GM19238 (cell line): ENCODE data around the gene FZD10.

ENCODE experiments used
- DNase-seq: peaks from one replicate; pipeline ENCODE4 v3.0.0; 2011; ENCODE audit warnings: low spot score; ENCODE audit not compliant: insufficient read length

Gene FZD10

DNA sequence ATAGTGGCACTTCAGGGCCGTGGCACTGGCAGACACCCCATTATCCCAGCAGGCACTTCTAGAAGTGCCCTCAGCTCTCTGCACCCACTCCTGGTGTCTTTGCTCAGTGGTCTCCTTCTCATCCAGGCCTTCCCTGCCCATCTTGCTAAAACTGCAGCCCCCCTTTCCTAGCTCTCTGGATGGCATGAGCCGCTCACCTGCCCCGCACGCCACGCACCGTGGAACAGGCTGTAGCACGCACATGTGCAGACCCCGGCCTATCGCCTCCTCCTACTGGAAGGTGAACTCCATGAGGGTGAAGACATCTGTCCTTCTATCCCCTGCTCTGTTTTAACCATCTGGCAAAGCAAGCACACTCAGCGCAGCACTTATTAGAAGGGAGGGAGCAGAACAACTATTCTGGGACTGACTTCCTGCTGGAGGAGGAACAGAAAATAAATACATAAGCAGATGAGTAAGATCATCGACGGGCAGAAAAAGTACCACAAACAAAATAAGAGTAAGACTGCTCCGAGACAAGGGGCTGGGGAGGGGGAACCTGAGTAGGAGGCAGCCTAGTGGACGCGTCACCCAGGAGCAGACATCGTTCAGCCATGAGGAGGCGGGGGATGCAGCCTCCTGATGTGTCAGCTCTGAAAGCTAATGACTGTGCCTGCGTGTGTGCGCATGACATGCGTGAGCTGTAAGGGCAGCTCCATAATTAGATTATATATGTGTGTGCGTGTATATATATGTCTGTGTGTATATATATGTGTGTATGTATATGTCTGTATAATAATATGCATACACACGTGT is 7.8 kb upstream of the FZD10 start:
- DNase-seq: no peak

DNA sequence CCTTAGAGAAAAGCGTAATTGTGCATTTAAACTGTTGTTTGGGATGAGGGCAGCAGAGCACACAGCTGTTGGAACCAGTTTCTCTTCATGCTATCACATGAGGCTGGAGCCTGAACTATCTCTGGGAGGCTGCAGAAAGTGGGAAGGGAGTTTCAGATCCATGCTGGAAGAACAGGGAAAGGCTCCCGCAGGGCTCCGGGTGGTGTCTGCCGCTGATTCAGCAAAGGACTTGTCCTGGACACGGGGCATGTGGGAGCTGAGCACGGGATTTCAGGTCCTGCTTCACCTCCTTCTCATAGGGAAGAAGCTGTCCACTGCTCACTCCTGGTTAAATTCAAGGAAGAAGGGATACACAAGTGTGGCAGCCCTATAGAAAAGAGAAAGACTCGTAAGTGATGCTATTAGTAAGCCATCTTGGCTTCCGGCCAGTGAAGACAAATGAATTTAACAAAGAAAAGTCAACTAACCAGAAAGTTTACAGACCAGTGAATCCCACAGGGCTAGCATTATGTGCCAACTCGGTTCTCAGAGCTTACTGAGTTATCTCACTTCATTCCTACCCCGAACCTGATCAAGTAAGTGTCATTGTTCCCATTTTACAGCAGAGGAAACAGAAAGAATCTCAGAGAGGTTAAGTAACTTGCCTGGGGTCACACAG is 6.7 kb upstream of the FZD10 start:
- no peak for DNase-seq

DNA sequence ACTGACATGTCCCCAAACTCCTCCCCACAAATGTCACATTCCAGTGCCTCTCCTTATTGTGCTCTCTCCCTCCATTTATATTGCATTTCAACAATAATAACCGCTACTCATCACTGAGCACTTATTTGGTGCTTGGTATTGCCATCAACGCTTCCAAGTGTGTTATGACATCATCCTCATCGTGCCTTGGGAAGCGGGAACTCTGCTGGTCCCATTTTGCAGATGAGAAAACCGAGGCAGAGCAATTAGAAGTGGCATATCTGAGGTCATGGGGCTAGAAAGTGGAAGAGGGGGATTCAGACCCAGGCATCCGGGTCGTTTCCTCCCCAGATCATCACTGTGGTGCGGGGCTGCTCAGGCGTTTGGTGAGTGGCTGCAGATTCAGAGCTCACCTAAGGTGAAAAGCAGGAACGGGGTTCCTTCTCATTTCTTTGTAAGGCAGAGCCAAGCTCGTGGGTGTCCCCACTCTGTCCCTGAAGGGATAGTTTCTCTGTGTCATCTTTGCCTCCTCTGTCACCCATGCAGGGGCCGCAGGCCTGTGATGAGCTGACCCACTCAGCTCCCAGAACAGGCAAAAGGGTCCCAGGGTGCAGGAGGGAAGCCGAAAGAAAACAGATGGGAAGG is 5.5 kb upstream of the FZD10 start:
- no peak for DNase-seq

DNA sequence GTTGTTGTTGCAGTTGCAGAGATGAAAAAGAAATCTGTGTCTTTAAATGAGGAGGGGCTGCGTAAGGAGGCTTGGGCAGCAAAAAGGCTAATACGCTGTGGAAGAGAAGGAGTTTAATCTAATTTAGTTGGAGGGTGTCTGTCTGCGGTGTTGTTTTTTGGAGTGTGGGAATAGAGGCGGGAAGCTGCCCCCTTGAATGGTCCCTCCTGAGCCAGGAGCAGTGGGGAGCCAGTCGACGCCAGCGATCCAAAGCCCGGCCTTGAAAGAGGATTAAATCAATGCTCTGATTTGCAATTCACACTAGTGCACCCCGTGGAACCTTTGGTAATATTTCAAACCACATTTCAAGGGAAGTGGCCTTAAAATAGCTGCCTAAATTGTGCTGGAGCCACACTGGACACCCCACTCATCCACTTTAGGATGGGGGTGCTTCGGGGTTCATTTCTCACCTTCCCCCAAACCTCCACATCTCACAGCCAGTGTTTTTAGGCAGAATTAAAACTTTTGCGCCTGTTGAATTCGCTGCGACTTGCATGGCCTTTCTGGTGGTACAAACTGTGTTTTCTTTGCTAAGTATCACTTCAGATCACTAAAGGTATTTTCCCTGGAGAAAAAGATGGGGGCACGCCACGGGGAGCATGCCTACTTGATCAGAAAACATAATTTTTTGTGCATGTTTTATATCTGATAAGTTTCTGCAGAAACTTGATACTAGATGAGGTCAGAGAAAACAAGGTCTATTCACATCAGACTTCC is 4.1 kb upstream of the FZD10 start:
- no peak for DNase-seq

DNA sequence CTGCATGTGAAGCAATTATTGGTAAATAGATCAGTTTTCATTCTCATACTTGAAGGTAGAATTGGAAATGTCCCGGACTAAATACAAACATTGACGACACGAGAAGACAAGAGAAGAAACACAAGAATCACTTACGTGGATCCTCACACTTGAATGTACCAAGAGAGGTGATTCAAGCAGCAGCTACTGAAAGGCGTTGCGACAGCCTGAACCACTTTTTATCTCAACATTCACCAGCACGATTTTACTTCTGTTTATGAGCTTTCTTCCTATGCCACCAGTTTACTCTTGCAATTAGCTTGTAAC is 3.6 kb upstream of the FZD10 start:
- no peak for DNase-seq

DNA sequence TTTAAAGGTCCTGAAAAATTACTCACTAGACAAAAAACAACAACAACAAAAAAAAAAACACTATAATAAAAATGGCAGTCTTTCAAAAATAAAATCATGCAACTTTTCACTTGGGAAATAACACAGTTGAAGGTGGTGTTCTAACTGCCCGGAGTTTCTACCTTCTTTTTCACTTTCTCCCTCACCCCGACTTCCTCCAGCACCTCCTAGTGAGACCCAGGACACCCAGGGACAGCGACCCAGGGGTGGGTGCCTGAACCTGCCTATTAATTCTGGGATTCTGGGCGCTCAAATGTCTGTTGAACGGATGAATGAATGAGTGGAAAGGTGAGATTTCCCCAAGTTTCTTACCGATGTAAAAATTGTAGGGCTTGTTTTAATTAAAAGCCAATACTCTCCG is 2.0 kb upstream of the FZD10 start:
- DNase-seq: no peak

DNA sequence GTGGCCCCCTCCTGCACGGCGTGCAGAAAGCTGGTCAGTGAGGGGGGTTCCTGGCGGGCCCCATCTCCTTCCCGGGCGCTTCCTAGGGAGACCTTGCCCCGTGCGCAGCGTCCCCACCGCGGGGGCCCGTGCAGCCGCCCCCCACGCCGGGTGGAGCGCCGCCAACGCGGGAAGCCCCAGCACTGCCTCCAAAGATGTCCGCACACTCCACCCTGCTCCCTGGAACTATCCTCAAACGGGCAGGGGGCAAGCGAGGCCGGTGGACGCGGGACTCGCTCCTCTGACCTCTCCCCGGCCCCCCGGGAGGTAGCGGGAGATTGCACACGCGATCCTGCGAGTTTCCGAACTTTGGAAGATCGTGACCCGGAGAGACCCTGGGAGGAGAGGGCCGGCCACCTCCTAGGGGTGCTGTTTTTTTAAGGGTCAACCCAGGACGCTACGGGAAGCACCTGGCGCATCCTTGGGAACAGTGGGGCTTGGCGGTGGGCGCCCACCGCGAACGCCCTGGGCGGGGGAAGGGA is 1.5 kb upstream of the FZD10 start:
- DNase-seq: no peak

DNA sequence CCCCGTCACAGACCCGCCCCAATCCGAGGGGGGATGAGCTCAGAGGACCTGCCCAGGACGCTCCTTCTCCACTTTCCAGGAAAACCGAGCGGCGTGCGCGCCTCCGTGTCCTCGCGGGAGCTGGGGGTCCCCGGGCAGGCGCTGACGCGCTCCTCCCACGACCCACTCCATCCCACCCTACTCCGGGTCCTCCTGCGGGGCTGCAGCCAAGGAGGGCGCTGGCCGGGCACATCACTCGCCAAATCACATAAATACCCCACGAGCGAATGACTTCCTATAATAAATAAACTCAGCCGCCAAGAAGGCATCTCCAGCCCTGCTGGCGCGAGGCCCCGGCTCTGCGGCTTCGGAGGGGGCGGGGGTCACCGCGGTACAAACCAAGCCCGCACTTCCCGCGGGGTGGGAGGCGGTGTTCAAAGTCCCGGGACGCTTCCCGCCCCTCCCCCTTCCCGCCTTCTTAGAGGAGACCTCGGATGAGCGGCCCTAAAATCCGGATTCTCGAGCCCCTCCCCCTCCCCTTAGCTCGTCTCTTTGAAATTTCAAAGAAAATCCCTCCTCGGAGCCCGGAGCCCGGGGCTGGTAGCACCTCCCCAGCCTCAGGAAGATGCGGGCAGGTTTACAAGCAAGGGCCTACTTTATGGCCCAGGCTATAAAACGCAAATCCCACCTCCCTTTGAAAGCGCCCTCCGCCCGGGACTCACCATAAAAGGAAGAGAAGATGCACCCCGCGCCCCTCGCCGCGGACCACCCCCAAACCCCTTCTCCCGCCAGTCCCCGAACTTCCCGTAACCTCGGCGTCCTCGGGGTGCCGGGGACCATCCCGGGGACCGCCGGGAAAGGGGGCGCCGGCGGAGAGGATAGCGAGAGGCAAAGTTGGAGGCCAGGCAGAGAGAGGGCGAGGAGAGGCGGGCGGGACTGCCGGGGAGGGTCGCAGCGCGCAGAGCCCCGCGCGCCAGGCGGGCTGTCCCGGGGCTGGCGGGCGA is 712 bp upstream of the FZD10 start:
- no peak for DNase-seq

DNA sequence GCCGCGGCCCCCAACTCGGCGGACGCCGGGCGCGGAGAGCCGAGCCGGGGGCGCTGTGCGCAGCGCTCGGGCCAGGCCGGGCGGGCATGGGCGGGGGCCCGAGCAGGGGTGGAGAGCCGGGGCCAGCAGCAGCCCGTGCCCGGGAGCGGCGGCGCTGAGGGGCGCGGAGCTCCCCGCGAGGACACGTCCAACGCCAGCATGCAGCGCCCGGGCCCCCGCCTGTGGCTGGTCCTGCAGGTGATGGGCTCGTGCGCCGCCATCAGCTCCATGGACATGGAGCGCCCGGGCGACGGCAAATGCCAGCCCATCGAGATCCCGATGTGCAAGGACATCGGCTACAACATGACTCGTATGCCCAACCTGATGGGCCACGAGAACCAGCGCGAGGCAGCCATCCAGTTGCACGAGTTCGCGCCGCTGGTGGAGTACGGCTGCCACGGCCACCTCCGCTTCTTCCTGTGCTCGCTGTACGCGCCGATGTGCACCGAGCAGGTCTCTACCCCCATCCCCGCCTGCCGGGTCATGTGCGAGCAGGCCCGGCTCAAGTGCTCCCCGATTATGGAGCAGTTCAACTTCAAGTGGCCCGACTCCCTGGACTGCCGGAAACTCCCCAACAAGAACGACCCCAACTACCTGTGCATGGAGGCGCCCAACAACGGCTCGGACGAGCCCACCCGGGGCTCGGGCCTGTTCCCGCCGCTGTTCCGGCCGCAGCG is 639 bp downstream of the FZD10 start:
- no peak for DNase-seq

DNA sequence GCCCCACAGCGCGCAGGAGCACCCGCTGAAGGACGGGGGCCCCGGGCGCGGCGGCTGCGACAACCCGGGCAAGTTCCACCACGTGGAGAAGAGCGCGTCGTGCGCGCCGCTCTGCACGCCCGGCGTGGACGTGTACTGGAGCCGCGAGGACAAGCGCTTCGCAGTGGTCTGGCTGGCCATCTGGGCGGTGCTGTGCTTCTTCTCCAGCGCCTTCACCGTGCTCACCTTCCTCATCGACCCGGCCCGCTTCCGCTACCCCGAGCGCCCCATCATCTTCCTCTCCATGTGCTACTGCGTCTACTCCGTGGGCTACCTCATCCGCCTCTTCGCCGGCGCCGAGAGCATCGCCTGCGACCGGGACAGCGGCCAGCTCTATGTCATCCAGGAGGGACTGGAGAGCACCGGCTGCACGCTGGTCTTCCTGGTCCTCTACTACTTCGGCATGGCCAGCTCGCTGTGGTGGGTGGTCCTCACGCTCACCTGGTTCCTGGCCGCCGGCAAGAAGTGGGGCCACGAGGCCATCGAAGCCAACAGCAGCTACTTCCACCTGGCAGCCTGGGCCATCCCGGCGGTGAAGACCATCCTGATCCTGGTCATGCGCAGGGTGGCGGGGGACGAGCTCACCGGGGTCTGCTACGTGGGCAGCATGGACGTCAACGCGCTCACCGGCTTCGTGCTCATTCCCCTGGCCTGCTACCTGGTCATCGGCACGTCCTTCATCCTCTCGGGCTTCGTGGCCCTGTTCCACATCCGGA is 1.4 kb downstream of the FZD10 start:
- DNase-seq: no peak

DNA sequence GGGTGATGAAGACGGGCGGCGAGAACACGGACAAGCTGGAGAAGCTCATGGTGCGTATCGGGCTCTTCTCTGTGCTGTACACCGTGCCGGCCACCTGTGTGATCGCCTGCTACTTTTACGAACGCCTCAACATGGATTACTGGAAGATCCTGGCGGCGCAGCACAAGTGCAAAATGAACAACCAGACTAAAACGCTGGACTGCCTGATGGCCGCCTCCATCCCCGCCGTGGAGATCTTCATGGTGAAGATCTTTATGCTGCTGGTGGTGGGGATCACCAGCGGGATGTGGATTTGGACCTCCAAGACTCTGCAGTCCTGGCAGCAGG is 1.9 kb downstream of the FZD10 start:
- no peak for DNase-seq

DNA sequence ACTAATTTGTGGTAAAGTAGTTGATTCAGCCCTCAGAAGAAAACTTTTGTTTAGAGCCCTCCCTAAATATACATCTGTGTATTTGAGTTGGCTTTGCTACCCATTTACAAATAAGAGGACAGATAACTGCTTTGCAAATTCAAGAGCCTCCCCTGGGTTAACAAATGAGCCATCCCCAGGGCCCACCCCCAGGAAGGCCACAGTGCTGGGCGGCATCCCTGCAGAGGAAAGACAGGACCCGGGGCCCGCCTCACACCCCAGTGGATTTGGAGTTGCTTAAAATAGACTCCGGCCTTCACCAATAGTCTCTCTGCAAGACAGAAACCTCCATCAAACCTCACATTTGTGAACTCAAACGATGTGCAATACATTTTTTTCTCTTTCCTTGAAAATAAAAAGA is 2.7 kb downstream of the FZD10 start:
- DNase-seq: no peak

DNA sequence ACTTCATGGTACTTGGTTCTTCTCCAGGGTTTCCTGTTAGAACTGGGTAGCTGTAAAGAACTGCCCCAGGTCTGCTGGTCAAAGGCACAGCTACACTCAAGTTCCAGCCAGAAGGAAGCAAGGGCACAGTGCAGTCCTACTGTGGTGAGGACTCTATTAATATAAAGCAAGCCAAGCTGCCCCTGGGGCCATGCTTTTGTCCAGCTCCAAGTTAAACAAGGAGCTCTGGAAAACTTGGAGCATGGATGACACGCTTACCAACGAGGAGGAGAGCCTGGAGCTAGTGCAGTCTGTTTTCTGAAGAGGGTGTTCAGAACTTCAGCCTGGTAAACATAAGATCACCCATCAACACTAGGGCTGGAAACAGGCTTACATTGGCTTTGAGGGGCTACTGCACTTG is 4.0 kb downstream of the FZD10 start:
- no peak for DNase-seq

DNA sequence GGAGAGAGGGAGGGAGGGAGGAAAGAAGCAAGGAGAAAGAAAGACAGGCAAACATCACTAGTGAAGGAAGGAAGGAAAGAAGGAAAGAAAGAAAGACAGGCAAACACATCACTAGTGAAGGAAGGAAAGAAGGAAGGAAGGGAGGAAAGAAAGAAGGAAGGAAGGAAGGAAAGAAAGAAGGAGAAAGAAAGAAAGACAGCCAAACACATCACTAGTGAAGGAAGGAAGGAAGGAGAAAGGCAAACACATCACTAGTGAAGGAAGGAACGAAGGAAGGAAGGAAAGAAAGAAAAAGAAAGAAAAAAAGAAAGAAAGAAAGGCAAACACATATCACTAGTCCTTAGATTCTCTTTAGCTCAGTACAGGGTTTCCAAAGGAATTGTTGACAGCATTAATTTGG is 5.3 kb downstream of the FZD10 start:
- no peak for DNase-seq

DNA sequence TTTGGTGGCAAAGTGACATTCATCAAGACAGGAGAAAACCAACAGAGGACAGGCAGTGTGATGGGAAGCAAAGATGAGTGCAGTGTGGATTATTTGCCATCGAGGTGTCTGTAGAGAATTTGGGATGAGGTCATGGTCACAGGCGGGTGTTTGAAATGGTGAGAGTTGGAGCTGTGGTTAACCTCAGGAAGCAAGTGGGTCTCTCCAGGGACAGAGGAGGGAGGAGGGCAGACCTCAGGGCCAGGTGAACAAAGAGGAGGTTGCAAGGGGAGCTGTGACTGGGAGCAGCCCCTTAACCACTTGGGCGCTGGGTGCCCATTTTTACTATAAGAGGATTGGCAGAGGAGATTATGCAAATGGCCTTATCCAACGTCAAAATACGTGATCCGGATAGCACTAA is 7.0 kb downstream of the FZD10 start:
- DNase-seq: no peak

DNA sequence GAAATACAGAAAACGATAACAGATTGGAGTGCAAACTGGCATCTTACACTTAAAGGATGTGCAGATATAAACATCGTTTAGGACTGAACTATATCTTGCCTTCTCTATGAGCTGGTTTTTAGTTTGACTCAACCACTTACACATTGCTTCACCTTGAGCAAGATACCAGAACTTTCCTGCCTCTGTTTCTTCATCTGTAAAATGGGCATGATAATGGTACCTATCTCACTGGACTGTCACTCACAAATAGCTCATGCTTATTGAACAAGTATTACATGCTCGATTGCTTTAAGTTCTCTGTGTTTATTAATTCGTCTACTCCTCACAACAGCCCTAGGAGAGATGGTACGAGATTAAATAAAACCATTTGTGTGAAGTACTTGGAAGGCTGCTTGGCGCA is 7.7 kb downstream of the FZD10 start:
- DNase-seq: no peak

DNA sequence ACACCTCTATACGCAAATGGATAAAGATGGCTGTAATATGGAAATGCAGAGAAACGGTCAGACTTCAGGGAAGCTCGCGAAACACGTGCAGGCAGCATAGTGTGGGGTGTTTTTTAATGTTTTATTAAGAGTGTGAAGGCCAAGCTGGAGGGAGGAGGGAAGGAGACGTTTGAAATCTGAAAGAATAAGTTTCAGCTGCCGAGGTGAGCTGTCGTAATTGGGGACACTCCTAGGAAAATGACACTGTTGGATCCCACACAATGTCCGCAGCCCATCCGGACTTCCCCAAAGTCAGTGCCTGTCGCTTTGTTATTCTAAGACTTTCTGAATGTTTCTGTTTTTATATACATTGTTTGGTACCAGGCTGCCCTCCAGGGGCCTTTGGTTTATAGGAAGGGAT is 8.3 kb downstream of the FZD10 start:
- DNase-seq: no peak

DNA sequence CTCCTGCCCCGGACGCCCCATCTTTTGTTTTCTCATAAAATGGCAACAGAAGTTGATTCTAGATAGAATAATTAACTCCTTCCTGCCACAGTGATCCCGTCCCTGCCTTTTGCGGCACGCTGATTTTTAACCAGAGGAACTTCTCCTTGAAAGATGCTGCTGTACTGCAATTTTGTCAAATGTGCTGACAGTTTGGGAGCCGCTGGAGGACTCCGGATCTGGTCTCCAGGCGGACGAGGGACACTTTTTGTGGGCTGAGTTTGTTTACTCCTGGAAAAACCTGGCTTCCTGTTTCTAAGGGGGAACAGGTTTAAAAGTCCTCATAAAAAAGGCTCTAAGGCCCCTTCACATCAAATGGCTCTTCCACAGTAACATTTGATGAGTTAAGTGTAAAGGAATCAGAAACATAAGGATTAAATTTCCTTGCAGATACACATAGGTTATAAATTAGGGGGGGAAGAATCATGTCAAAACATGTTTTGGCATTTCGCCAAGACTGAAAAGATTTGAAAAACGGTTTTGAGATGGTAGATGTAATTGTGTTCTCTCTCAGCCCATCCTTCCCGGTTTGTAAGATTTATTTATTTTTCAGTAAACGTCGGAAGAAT is 15.5 kb downstream of the FZD10 start:
- no peak for DNase-seq

DNA sequence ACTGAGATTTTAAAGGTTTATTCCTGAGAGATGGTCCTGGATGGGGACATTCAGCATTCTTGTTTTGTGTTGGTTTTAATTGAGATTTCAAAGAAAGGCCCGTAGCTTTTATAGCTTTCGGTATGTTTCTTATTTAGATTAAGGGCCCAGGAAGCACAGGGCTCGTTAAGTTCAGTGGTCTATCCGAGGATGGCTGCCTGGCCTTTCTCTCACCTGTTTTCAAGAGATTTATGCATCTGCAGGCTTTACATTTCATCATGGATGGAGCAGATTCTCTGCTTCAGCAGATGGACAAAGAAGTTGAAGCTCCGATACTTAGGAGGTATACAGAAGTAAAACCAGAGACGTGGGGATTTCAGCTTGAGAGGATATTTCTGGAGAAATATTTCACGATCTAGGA is 16.0 kb downstream of the FZD10 start:
- DNase-seq: no peak
